ENCODE measurements around the gene OXCT2.

The OXCT2 gene

DNA sequence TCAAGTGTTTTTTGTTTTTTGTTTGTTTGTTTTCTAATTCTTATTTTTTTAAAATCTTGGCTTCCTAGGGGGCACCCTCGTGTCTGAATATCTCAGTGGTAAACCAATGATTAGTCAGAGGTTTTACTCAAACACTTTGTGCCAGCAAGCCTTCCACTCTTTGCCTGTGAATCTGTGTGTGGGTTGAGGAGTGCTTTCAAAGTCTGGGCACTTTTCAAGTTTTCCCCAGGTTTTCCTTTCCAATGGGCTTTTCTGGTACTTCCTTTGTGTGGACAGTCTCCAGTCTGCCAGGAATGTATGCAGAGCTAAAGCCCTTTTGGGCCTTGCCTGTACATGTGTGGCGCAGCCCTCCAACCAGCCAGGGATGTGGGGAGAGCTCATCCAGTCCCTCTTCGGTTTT is 42.1 kb downstream of the OXCT2 start:
- no peak for DNase-seq

DNA sequence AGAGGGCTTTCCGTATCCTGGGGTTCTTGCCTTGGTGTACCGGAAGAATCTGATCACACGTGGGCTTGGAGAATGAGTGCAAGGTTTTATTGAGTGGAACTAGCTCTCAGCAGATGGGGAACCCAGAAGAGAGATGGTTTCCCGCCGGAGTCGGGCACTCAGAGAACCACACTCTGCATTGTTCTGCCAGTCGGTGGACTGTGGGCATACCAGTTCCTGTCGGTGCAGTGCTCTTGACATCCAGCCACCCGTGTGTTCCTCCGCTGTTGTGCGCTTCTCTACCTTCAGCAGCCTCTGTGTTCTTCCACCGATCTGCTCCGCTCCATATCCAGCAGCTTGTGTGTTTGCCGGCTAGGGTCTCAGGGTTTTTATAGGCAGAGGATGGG is 43.2 kb downstream of the OXCT2 start:
- DNase-seq, result no peak

DNA sequence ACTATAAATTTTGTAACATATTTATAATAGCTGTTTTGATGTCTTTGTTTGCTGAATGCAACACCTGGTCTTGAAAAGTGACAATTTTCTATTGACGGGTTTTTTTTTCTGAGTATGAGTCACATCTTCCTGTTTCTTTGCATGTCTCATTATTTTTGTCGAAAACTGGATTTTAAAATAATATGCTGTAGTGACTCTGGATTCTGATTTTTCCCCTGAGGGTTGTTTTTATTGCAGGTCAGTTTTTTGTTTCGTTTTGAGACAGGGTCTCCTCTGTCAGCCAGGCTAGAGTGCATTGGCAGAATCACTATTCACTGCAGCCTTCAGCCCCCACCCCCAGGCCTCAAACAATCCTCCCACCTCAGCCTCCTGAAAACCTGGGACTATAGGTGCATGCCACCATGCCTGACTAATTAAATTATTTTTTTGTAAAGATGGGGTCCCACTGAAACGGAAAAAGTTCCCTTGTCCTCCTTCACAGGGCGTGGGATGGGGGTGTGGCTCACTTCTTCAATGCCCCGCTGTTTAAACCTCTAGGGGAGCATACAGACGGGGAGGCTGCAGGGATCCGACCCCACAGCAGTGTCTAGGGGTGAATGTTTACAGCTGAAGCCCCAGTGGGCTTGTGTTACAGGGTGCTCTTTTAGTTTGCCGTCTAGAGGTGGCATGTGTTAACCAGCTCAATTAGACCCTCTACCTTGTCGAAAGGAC is 43.8 kb downstream of the OXCT2 start:
- no peak for DNase-seq

DNA sequence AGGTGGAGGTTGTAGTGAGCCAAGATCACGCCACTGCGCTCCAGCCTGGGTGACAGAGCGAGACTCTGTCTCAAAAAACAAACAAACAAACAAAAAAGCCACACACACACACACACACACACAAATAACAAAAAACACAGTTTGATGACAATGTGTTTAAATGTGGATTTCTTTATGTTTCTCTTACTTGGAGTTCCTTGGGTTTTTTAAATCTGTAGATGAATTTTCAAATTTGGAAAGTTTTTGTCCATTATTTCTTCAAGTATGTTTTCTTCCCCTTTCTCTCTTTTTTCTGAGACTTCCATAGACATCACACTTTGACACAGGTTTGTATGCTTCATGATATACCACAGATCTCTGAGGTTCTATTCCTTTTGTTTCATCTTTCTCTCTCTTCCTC is 44.5 kb downstream of the OXCT2 start:
- DNase-seq, result no peak

DNA sequence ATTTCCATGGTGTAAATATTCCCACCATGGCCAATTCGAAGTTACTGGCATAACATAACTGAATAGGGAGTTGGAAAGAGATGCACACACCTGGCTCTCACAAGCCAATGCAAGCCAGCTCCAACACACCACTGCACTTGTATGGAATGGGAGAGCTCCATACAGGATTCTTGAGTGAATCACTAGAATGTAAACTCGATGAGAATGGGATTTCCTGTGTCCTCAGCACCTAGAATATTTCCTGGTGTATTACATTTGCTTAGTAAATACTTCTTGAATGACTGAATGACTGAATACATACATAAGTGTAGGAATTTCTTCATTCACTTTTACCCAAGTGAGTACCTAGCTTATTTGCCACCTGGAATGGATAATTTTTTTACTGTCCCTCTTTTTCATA is 48.7 kb downstream of the OXCT2 start:
- DNase-seq, result no peak

DNA sequence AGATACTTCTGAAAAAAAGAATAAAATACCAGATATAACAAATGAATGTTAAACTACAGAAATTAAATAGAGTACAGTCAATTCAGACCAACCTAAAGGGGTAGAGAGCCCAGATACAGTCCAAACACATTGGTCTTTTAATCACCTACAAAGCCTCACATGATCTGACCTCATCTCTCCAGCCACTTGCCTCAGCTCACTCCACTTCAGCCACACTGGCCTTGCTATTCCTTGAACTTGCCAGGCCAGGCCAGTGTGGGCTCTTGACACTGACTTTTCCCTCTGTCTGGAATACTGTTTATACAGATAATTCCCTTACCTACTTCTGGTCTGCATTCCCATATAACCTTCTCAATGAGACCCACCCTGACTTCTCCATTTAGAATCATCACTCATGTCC is 49.5 kb downstream of the OXCT2 start:
- no peak for DNase-seq

DNA sequence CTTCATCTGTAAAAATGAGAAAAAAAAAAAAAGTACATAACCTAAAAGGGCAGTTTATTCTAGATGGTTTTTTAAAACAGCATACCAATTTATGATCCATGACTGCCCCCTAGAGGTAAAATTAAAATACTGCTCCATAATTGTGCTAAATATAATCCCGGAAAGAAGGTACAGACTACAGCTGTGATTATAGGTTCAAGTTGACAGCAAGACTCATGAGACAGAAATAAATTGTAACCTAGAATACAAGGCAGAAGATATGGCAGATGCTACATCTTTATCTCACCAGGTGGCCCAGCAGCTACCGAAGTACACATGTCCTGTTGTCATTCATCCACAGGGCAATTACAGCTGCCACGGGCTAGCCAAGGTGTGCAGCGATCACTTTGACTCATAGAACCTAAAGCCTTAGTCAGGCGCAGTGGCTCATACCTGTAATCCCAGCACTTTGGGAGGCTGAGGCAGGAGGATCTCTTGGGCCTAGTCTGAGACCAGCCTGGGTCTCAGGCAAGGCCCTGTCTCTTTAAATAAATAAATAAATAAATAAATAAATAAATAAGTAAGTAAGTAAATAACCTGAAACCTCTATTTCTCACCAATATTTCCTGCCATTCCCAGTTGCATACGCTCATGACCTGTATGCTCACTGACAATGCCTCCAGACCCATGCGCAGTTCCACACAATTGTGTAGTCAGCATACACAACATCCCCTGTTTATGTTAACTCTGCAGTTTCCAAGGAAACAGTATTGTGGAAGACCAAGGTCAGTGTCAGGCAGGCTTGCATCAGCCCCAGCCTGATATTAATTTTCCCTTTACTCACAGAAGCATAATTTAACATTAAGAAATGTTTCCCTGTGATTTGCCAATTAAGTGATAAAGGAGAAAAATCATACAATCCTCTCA is 50.8 kb downstream of the OXCT2 start:
- DNase-seq, result peak; percentile 80

Data from COR-L47 (cell line).